Testis (tissue), 2 donors: Measurements from ENCODE around the gene DISC1.

Experiments
- POLR2A ChIP-seq: fragments of 450-650 bp; IDR thresholded peaks from one replicate; pipeline ENCODE4 v1.6.1; 2017; ENCODE audit warnings: antibody characterized with exemption, mild to moderate bottlenecking, moderate library complexity
- TF ChIP-seq, protein P1 (sequence below), 3 experiments: fragments of 450-650 bp in 2 of 3; fragments of 200-600 bp in 1 of 3; sonication (generic) in 1 of 3; IDR thresholded peaks; one replicate each; pipeline ENCODE4 v1.5.1; 2016 to 2019; ENCODE audit warnings: antibody characterized with exemption in 3 of 3, mild to moderate bottlenecking in 2 of 3, moderate library complexity in 1 of 3

DNA sequence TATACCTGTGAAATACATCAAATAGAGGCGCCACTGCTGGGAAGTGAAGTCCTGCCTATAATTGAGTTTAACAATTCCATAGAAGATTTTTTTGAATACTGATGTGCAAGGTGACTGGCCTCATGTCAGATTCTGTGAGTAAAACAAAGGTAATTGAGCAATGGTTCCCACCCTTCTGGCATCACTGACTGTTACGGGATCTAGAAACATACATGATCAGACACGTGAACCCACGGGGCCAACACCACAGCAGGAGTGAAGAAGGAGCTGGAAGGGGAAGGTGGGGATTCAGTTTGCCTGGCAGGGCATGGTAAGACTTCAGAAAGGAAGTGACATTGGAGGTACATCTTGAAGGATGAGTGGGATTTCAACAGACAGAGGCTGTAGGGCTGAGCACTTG, 270.2 kb downstream of the DISC1 start:
- TF ChIP-seq, protein P1, sequence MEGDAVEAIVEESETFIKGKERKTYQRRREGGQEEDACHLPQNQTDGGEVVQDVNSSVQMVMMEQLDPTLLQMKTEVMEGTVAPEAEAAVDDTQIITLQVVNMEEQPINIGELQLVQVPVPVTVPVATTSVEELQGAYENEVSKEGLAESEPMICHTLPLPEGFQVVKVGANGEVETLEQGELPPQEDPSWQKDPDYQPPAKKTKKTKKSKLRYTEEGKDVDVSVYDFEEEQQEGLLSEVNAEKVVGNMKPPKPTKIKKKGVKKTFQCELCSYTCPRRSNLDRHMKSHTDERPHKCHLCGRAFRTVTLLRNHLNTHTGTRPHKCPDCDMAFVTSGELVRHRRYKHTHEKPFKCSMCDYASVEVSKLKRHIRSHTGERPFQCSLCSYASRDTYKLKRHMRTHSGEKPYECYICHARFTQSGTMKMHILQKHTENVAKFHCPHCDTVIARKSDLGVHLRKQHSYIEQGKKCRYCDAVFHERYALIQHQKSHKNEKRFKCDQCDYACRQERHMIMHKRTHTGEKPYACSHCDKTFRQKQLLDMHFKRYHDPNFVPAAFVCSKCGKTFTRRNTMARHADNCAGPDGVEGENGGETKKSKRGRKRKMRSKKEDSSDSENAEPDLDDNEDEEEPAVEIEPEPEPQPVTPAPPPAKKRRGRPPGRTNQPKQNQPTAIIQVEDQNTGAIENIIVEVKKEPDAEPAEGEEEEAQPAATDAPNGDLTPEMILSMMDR (IDR thresholded peaks at IDR 0.05), result no peak
- no peak for TF ChIP-seq POLR2A
